ENCODE results near the gene CLIC5.

The CLIC5 gene

DNA sequence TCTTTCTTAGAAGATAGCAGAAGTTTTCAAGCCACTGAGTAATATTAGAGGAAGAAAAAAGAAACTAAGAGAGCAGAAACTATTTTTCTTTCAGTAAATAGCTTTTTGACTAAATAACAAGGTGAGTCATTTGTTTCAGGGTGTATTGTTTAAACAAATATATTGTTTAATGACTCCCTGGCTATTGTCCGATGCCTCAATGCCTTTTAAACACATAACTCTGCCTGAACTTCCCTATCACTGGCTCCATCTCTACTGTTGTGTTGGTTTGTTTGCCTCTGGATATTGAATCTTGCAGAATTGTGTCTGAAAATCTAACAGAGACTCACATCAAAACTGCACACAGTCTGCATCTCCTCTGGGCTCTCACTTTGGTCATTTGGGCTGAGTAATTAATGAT lies 19.6 kb upstream of the CLIC5 start:
- no peak for DNase-seq

GRCh38 chr6:46032110-46032998 lies 16.7 kb upstream of the CLIC5 start:
- DNase-seq = no peak

DNA sequence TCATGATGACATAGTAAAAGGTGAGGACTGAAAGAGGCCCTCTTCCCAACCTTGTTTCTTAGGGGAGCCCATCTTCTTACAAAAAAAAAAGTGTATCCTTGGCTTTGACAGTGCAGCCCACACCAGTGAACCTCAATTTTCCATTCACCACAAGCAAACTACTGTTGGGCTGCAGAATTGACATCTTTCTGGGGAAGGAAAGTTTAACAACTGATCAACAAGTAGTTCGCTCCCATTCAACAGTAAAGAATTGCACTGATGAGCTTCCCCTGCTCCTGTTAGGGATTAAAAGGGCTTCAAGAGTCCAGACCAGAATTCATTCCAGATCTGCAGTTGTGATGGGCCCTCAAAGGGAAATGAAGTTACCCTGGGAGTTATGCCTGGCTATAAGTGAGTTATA lies 13.9 kb upstream of the CLIC5 start:
- DNase-seq = no peak

- DNase-seq = no peak
Observed at GRCh38 chr6:46026307-46026706, 10.6 kb upstream of the CLIC5 start.

DNA sequence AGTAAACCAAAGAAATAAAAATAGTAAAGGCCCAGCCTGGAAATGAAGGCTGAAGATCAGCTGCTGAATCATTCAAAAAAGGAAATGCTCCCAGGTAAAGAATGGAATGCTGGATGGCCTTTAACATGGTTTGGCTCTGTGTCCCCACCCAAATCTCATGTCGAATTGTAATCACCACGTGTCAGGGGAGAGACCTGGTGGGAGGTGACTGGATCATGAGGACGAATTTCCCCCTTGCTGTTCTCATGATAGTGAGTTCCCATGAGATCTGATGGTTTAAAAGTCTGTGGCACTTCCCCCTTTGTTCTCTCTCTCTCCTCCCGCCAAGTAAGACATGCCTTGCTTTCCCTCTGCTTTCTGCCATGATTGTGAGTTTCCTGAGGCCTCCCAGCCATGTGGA lies 9.9 kb upstream of the CLIC5 start:
- no peak for DNase-seq

- DNase-seq = no peak
Observed at GRCh38 chr6:46024124-46024769, 8.6 kb upstream of the CLIC5 start.

DNA sequence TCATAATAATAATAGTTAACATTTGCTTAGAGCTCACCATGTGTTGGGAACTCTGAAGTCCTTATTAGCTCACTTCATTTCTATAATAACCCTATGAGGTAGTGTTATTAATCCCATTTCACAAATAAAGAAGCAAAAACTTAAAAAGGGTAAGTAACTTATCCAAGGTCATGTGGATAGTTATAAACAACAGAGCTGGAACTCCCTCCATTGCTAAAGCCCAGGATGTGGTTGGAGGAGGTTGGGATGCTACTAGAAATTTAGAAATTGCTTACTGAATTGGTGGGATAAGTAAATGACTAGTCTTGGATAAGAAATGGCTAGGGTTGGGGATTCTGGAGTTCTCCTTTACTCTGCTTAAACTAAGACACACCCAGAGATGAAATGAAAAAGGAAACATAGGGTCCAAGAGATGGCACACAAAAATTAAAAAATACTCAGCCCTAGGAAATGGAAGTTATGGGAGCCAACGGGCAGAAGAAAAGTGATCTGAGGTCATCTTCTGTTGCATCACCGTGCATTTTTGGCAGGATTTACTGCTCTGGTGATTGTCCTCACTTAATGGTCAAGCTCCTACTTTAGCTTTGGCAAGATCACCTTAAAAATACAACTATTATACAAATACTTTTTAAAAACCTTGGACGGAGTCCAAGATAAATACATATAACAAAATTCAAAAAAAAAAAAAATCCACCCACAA lies 7.7 kb upstream of the CLIC5 start:
- no peak for DNase-seq

DNA sequence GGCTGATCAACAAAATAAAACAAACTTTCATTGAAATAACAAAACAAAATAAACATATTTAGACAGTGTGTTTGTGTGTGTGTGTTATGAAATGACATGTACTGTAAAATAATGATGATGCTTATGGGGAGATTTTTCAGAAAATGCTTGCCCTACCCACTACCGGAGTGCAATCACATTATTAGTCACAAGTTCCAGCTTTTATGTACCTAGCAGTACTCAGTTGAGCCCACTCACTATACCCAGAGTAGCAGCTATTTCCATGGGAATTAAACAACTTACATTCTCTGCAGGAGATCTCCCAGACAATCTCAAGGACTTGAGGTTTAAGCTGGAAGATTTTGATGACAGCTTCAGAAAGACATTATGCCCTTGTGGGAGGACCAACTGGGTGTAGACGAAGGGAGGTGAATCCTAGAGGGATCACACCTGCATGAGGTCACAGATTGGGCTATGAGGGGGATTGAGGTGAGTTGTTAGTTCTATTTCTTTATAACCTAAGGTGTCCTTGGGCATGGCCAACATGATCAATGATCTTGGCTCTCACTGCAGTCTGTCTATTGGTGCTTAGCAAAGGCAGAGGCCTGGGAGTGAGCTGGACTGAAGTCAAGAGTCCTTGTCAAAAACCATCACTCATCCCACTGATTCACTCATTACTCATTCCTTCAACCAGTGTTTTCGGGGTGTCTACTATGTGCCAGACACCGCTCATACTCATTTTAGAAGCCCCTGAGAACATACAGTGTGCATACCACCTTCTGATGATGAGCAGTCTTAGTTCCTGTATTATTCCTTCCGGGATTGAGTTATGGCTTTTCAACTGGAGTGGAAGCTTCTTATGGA lies 6.7 kb upstream of the CLIC5 start:
- no peak for DNase-seq

DNA sequence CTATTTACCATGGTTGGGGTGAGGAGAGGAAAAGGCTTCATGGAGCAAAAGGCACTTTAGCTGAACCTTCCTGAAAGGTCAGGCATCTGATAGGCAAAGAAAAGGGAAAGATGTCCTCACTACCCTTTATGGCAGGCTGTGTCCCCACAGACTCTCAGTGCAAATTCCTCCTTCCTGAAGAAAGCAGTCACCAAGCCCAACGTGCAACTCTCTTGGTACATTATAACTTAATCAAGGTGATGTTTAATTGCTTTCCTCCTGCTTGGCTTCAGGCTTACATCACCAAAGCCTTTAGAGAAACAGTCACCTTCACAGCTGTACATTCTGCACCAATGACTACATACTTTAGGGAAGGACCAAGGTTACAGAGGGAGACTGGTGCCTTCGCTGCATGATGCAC lies 2.1 kb upstream of the CLIC5 start:
- no peak for DNase-seq

DNA sequence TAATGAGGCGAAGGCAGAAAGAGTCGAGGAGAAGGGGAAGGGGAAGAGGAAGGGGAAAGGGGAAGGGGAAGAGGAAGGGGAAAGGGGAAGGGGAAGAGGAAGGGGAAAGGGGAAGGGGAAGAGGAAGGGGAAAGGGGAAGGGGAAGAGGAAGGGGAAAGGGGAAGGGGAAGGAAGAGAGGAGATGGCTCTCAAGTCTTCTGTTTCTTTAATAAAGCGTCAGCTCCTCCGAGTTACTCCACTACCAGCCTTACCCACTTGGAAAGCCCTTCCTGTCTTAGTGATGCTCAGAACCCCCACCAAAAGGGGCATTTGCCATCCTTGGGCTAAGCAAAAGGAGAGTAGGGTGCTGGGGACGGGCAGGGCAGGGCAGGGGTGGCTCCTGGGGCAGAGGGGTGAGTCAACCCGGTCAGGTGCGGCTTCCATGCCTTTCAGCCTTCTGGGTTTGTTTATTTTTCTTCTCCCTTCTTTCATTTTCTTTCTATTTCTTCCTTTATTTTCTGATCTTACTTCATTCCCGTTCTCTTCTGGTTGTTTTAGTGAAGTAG lies 476 bp upstream of the CLIC5 start:
- no peak for DNase-seq

GRCh38 chr6:46014511-46015118 lies 1.0 kb downstream of the CLIC5 start:
- no peak for DNase-seq

- no peak for DNase-seq
Observed at GRCh38 chr6:46014046-46014445, 1.6 kb downstream of the CLIC5 start.

GRCh38 chr6:46013639-46014038 lies 2.0 kb downstream of the CLIC5 start:
- DNase-seq = no peak

DNA sequence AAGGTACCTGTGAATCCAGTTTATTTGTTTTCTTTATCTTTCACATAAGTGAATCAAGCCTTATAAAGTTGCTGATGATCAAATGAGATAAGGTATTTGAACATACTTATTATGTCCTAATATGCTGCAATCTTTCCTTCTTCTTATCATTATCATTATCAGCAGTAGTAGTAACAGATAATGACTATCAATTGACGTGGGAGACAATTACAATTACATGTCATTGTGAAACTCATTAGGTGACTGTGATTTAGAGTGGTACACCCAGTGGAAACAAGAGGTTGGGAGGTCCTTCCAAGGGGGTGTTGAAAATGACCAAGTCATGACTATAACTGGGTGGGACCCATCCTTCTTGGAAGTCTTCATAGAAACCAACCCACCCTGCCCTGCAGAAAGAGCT lies 2.8 kb downstream of the CLIC5 start:
- DNase-seq = no peak

DNA sequence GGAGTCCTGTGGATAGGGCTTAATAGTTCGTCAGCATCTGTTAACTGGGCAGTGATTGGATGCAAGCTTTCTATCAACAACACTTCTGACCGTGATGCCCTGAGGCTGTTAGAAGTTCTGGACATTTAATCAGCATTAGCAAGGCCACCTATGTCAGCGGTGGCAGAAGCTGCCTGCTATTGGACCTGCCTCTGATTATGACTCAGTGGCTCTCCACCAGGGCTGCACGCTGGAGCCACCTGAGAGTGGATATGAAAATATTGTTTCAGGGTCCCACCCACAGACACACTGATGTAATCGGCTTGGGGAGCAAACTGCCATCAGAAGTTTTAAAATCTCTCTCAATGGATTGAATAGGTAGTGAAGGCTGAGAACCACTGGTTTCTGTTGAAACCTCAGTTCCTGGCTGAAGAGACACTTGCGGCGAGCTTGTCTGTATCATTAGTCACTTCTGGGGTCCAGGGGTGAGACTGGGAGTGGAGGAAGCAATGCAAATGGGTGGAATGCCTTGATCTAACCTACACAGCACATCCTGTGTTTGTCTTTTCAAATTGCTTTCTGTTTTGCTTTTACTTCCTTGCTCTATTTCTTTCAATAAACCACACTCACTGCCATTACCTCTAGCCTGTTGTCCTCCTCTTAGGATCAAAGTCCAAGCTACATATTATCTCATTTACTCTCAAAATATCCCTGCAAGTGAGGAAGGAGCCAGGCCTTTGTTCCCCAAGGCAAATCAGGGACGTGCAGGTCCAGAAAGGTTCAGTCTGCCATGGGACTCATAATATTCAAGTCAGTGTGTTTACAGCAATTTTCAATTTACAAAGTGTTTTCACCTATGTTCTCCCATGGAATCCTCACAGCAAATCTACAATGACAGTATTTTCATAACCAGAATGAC lies 4.2 kb downstream of the CLIC5 start:
- DNase-seq = no peak

GRCh38 chr6:46010771-46011170 lies 4.9 kb downstream of the CLIC5 start:
- no peak for DNase-seq

GRCh38 chr6:46010270-46010669 lies 5.4 kb downstream of the CLIC5 start:
- no peak for DNase-seq

DNA sequence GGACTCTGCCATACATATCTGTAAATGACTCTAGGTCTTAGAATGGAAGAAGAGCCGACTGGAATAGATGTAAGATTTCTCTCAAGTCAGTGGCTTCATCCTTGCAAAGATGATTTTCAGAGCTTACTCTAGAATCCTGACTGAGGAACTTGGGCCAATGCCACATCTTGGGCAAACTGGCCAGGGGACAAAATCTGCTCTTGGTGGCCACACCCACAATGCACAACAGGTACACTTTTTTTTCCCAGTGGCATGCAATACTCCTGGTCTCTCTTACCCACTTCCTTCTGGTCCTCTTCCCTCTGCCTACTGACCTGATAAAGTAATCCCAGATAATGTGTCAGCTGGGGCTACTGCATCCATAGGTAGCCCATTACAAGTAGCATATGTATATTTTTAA lies 13.4 kb downstream of the CLIC5 start:
- no peak for DNase-seq

- DNase-seq = no peak
Observed at GRCh38 chr6:46000905-46001304, 14.8 kb downstream of the CLIC5 start.

DNA sequence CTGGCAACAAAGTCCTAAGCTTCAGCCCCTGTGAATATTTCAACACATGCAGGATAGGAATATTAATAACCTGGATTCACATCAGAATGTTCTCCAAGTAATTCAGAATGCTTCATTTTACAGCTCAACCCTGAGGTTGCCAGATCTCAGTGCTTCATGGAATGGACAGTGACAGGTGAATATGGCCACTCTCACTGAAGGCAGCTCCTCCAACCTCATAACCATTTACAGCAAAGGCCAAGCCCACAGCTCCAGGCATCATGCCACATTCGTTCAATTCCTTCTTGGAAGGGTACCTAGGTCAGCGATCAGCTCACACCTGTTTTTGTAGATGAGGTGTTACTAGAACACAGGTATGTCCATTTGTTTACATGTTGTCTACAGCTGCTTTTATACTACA lies 17.1 kb downstream of the CLIC5 start:
- no peak for DNase-seq
